Stimulated activated CD8-positive, alpha-beta memory T cell treated with anti-CD3 and anti-CD28 coated beads, Interleukin-12 subunit alpha, Interleukin-12 subunit beta, amount 100 ng/mL, for 4 hours (primary cell): ENCODE measurements around the gene PLCXD3.
"Not testable (repeated sequence)": the region's sequence is repeated elsewhere in the genome, so short reads cannot be mapped to it uniquely, and the experiment has no call there.

ENCODE experiments used
- DNase-seq: peaks from one replicate; pipeline ENCODE4 v3.0.0-alpha.2; 2020; ENCODE audit warnings: low read depth

Gene PLCXD3

GRCh38 chr5:41346609-41347008, 163.8 kb downstream of the PLCXD3 start:
- no peak for DNase-seq

GRCh38 chr5:41345295-41345694, 165.1 kb downstream of the PLCXD3 start:
- DNase-seq: no peak

DNA sequence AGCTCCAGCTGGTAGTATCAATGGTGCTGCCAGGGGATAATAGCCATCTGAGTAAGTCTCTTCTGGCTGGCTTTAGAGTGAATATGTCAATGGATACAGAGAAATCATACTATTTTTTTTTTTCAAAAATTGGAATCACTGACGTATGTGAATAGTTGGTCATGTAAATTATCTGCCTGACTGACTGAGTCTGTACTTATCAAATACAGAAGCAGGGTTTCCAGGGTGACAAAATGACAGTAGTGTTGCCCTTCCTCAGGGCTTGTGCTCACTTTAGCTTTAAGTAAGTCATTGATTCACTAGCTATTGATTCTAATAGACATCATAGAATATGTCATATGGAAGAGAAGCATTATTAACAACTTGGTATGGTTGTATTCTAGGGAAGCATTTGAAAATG, 171.1 kb downstream of the PLCXD3 start:
- no peak for DNase-seq

GRCh38 chr5:41338136-41338675, 172.2 kb downstream of the PLCXD3 start:
- no peak for DNase-seq

DNA sequence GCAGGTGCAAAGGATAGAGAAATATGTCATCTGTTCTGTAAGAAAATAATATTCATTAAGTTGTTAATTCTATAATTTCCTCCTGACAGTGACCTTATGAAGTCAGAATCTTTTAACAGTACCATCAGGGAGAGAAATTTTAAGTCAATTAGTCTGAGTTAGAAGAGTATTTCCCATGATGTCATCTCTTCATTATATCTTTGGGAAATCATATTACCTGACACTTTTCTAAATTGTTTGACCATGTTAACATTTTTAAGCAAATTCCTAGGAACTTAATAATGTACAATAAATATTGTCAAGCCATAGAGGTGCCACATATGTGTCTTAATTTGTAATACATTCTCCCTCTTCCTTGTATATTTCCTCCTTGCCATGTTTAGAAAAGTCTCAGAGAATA, 172.7 kb downstream of the PLCXD3 start:
- DNase-seq: no peak

DNA sequence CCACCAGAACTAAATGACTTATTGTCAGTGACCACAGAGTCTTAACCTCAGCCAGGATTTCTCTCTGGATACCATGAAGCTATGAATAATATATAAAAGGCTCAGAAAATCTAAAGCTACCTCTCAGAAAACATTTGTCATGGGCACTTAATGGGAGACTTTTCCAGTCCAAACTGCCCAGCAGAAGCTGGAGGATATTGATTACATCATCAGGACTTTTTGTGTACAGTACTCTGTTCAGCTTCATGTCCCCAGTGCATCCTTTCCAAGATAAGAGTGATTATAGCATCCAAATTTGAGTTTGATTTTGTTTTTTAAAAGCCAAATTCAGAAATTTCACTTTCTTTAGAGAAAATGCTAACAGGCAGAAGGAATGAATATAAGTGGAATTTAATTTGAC, 173.2 kb downstream of the PLCXD3 start:
- no peak for DNase-seq

DNA sequence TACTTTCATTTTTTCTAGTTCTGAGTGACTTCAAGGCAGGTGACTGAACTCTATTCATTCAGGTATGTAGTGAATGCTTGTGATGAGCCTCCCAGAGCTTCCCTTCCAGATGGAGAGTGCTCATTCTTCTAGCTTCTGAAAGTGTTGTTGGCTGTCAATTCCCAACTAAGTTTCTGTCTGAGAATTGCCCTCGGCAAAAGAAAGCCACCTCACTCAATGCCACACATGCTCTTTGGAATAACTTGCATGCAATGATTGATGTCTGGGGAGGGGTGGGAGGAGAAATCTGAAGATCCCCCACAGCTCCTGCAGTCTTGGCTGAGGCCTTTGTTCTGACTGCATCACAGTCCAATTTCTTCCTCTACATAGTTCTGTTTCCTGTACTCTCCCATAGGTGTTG, 173.9 kb downstream of the PLCXD3 start:
- DNase-seq: no peak

DNA sequence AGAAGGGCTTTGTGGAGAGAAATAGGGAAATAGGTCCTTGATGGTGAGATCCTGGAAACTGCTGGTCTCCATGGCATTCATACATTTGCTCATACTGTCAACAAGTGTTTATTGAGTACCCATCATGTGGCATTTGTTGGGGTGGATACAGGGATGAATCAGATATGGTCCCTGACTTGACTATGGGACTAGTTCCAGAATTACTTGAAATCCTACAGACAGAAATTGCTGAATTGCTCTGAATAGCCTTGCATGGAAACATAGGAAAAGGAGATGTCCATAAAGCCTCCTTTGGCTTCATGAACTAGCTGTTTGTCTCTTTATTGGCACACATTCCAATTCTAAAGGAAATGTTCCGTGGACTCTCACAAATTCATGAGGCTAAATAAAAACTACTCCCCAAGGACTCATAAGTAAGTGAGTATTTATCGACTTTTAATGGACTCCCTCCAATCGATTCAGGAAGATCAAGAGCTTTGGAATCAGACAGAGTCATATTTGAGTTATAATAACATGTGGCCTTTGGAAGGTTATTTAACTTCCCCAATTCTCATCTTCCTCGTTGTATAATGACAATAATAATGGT, 174.7 kb downstream of the PLCXD3 start:
- DNase-seq: no peak

DNA sequence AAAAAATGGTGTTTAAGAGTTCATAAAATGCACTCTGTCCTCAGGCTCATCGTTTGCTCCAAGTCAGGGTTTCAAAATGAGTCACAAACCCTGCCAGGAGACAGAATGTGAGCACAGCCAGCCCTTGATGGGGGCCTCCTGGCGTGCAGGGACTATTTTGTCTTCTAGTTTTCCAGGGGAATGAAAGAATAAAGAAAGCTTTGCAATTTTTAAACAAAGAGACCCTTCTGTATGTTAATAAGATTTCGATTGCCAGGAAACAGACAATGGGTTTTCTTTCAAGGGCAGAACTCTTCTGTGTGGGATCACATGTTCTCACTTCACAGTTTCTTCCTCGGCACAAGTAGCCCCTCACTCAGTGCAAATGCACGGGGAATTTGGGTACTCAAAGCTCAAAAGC, 175.6 kb downstream of the PLCXD3 start:
- DNase-seq: no peak

DNA sequence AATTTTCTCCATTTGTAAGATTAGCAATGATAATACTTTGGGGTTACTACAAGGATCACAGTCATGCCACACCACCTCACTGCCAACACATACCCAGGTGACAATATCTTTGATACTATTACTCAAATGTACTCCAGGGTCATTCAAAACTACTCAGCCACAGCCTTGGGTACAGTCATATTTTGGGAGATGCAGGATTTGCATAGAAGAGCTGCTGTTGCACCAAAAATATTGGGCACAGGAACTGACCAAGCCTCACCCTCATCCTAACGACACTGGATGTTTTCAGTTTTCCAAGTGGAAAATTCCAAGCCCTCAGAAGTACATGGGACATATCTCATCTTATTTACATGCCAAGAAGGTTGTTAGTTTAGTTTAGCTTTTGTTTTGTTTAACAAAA, 176.2 kb downstream of the PLCXD3 start:
- DNase-seq: no peak

- no peak for DNase-seq
Measured at GRCh38 chr5:41325074-41325473, 185.3 kb downstream of the PLCXD3 start.

GRCh38 chr5:41322826-41323225, 187.6 kb downstream of the PLCXD3 start:
- DNase-seq: not testable (repeated sequence)

- no peak for DNase-seq
Measured at GRCh38 chr5:41312478-41313060, 197.8 kb downstream of the PLCXD3 start.

GRCh38 chr5:41312066-41312465, 198.3 kb downstream of the PLCXD3 start:
- no peak for DNase-seq

DNA sequence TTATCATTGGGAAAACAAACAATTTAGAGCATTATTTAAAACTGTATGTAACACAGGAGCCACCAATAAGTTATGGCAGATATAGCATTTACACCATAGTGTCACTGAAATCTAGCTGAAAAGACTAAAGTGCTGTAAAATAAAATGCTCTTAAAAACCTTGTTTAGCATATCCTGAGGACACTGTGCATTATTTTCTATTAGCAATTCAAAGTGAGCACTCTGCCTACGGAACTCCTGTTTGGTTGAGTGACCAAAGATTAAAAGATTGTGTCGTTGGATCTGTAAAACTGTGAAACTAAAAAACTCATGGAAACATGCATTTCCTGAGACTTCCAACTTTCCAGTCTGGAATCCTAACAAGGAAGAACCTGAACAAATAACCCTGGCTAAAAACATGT, 201.1 kb downstream of the PLCXD3 start:
- no peak for DNase-seq

DNA sequence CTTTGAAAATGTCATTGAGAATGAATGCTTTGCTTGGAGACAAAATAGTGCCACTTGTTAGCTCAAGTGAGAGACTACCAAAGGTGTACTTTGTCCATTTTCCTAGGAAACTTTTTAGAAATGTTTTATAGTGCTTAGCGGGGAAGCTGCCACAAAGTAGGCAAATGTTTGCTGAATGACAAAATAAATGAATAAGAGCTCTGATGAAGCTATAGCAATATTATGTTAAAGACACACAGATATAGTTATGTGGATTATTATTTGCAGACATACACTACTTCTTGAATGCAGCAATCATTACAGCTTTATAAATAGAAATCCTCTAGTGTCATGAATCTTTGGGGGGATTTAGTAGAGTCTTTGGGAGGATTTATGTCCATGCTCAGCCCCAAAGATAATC, 204.4 kb downstream of the PLCXD3 start:
- DNase-seq: no peak

GRCh38 chr5:41305056-41305455, 205.3 kb downstream of the PLCXD3 start:
- no peak for DNase-seq

- DNase-seq: no peak
Measured at GRCh38 chr5:41296066-41296465, 214.3 kb downstream of the PLCXD3 start.

DNA sequence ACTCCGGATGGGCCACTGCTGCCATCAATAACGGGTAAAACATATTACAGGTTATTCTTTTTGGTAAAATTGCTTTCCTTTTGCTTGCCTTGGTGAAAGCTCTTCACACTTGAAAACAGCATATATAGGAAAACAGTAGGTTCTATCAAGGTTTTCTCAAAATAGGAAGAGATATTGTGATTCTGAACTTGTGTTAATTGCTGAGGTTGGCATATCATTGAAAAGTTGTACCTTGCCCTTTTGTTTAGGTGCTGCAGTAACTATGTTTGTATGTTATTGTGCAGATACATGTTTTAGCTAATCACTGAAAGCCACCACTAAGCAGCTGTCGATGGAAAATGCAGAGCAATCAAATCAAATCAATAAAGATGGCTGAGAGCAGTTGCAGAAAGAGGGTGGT, 219.1 kb downstream of the PLCXD3 start:
- DNase-seq: no peak

- DNase-seq: no peak
Measured at GRCh38 chr5:41290810-41291209, 219.6 kb downstream of the PLCXD3 start.

- DNase-seq: no peak
Measured at GRCh38 chr5:41289970-41290464, 220.4 kb downstream of the PLCXD3 start.

- DNase-seq: no peak
Measured at GRCh38 chr5:41286696-41287095, 223.7 kb downstream of the PLCXD3 start.

DNA sequence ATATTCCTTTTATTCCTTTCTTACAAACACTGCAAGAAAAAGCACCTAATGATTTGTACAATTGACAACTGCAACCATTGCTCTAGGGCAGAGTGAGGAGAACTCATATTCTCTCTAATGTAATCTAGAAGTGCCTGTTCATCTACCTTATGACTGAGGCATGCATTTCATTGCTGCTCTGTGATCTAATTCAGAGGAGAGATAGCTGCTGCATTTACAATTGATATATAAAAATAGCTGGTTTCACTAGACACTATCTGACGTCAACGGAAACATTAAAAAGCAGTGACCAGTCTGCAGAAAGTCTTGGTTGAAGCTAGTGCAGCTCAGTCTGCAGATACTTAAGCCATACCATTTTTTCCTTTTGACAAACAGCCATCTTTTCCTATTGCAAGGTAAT, 224.2 kb downstream of the PLCXD3 start:
- DNase-seq: no peak

- DNase-seq: no peak
Measured at GRCh38 chr5:41284938-41285337, 225.5 kb downstream of the PLCXD3 start.
